Measurements from ENCODE around the gene PAPPA2.

PAPPA2 gene

GRCh38 chr1:176877557-176877956 is 414.6 kb downstream of the PAPPA2 start:
- DNase-seq: no peak

DNA sequence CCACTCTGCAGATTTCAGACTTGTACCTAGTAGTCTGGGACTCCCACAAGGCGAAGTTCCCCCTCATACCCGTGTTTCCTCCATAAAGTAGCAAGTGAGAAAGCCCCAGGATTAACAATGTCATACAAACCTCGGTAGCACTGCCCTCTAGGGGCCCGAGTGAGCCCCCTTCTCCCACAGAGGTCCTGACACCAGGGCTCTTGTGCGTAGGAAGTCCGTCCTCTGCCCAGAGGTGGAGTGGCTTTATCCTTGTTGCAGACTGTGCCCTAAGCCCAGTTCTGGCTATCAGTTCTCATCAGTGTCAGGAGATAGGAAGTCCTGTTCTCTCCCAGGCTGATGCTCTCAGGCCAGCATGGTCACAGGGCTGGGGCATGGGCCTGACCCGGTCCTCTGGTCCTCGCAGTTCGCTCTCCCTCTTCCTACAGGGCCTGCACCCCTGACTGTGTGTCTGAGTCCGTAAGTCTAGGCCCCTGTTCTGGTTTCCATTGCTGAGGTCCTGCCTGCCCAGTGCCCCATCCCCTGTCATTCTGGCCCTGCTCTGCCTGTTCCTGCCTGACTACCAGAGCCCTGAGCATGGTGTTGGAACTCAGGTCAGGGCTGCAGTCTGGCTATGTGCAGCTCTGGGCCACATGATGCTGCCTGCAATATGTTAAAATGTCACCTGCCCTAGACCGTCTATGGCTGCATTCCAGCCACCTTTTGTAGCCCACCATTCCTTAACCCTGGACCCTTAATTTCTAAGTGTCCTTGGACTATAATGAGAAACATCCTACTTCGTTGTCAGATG is 416.0 kb downstream of the PAPPA2 start:
- no peak for DNase-seq

DNA sequence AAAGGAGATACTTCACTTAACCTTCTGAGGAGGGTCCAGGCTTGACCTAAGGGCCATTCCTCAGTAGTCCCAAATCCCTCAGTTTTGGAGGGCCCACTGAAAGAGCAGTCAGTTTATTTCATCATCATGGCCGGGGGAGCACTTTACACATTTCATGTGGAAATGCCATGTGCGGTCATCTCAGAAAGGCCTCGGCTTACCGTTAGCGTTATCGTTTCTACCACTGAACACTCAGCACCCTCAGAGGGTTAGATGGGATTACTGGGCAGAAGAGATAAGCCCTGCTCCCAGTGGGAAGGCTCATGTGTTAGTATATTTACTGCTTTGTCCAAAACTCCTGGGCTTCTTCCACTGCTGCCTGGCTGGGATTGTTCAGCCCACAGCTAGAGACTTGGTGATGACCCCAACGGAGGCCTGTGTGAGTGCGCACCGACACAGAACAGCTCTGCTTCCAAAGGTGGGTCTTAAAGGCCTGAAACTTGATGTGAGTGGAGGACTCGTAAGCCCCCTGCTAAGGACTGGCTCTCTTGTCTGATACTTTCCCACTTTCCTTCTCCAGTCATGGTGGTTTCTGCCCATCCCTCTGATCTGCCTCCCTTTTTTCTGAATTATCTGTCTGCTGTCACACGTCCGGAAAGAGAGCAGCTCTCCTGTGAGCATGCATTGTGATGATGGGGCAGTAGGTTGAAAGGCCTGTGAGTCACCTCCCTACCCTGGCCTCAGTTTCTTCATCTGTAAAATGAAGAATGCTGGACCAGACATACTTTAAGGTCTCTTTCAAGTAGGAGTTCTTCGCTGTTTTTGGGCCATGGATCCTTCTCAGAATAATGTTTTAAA is 417.0 kb downstream of the PAPPA2 start:
- no peak for DNase-seq

DNA sequence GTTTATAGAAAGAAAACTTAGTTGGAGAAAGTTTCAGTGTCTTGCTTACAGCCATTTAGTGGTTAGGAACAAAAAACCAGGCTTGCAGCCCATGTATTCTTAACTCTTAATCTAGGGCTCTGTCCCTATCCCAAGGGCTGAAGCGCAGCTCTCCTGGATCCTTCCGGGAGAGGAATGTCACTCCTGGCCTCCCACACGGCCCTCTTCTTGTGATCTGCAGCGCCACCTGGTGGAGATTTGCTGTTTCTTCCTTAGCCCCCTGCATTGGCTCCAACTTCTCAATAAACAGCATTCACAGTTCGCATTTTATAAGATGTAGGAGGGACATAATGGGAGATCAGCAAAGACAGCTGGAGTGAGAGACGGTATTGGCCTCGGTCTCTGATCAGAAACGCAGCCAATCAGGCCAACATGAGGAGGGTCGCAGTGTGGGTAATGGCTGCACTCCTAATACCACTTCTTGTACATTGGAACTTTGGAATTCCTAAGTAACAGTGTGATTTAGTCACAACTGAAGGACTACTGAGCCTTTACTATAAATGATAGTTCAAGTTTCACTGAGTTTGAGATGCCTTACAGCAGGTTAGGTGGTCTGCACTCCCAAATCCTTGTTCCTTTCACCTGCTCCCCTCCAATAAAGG is 418.1 kb downstream of the PAPPA2 start:
- peak; percentile 70 for DNase-seq

- no peak for DNase-seq
Observed at GRCh38 chr1:176884286-176884685, 421.3 kb downstream of the PAPPA2 start.

DNA sequence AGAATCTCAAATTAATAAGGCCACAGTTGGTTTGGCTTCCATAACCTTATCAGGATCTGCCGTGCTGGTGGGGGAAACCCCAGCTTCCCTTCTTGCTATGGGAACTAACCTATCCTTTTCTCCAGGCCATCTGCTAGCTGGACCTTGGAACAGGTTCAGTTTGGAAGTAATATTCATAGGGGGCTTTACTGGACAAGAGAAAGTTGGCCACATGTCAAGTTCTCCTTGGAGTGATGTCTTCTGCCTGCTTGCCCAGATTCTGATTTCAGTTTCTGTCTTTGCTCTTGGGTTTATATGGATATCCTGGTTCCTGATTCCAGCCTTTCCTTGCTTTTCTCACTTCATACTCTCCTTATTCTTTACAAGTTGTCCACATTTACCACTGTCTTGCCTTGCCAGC is 421.9 kb downstream of the PAPPA2 start:
- no peak for DNase-seq

GRCh38 chr1:176885341-176885740 is 422.4 kb downstream of the PAPPA2 start:
- DNase-seq: no peak

DNA sequence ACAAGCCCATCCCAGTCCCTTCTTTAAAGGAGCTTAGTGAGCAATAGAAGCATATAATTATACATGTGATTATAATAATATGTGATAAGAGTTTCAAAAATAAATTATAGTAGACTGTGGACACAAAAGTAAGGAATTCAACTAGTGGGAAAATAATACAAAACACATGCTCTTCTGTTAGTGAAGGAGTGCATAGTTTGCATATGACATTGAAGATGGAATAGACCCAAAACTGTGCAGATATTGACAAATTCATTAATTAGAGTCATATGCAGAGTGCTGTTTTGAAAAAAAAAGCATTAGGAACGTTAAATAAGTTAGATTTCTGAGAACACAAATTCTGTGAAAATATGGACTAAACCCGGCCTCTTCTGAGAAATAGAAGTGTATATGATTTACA is 422.8 kb downstream of the PAPPA2 start:
- DNase-seq: no peak

GRCh38 chr1:176888471-176889032 is 425.6 kb downstream of the PAPPA2 start:
- DNase-seq: no peak

GRCh38 chr1:176893625-176894352 is 430.8 kb downstream of the PAPPA2 start:
- DNase-seq: no peak

- DNase-seq: no peak
Observed at GRCh38 chr1:176894450-176894849, 431.5 kb downstream of the PAPPA2 start.

Data from activated effector memory CD4-positive, alpha-beta T cell treated with anti-CD3 and anti-CD28 coated beads, Interleukin-2, amount 50 U/mL, for 16 hours (primary cell).